A549 treated with ZK216348 at 1 μM for 4 hours (cell line): ENCODE measurements around the gene GRIN2B. TPM values are rescaled to one million over a fixed set of nuclear protein-coding genes. Genes with fewer than 3 reads are reported as not detected.

Experiments
- total RNA-seq: library from RNA; stranded (reverse); fragments of 200-300 nt; extraction: Qiagen RNA extraction; gene quantifications from 5 replicates; pipeline ENCODE4 v1.2.3, GENCODE V29; 2022; ENCODE audit warnings: low read depth

GRIN2B gene
- total RNA-seq: 4.5 to 4.8 TPM (median 4.7 TPM) in 5 replicates

DNA sequence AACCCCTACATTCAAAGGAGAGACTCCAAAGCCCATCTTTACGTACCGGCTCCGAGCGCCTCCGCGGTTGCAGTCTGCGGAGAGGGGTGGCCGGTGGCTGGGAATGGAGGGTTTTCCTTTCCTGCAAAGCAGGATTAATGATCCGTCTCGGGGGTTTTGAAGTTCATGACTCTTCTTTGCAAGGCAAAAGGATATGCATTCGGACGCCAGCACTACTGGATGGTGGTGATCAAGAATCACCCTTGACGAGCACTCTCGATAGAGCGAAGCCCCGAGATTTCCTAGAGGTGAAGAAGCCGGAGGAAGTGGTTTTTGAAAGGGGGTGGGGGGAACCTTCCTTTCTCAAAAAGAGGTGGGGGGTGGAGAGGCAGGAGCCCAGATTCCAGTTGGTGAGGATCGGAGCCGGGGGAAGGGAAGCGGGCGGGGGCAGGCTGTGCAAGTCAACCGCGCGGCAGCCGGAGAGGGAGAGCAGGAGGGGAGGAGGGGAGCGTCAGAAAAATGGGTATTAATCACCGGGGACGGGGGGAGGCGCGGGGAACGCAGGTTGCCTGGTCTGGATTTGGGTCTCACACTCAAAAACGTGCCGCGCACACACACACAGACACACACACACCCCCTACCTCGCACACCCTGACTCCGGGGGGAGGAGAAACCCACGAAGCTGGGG, at the start of gene GRIN2B:
Gene GRIN2B, minus strand, starts transcription at position 307 of the 667 bp plus-strand sequence. CDS start 115,394 bp downstream, outside the sequence.

